SU-DHL-6 (cell line): Measurements from ENCODE around the gene MAN1A2.

ENCODE experiments used
- EZH2phosphoT487 ChIP-seq: fragments of 200-600 bp; sonication (generic), shearing (Covaris generic); conservative IDR thresholded peaks from 2 replicates; pipeline ENCODE4 v1.6.1; 2018; ENCODE audit warnings: mild to moderate bottlenecking, antibody characterized with exemption, low read length, moderate library complexity, mixed read lengths
- TF ChIP-seq, protein P1 (sequence below): fragments of 200-600 bp; sonication (generic); IDR thresholded peaks from one replicate; pipeline ENCODE4 v1.5.1; 2017; ENCODE audit warnings: antibody characterized with exemption, mild to moderate bottlenecking, low read length, moderate library complexity; ENCODE audit not compliant: insufficient read depth, poor library complexity, severe bottlenecking

- TF ChIP-seq, protein P1, sequence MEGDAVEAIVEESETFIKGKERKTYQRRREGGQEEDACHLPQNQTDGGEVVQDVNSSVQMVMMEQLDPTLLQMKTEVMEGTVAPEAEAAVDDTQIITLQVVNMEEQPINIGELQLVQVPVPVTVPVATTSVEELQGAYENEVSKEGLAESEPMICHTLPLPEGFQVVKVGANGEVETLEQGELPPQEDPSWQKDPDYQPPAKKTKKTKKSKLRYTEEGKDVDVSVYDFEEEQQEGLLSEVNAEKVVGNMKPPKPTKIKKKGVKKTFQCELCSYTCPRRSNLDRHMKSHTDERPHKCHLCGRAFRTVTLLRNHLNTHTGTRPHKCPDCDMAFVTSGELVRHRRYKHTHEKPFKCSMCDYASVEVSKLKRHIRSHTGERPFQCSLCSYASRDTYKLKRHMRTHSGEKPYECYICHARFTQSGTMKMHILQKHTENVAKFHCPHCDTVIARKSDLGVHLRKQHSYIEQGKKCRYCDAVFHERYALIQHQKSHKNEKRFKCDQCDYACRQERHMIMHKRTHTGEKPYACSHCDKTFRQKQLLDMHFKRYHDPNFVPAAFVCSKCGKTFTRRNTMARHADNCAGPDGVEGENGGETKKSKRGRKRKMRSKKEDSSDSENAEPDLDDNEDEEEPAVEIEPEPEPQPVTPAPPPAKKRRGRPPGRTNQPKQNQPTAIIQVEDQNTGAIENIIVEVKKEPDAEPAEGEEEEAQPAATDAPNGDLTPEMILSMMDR = no peak
- no peak for TF ChIP-seq EZH2phosphoT487
These were observed 48.8 kb upstream of the MAN1A2 start for GRCh38 chr1:117318426-117318825.
